Activated CD8-positive, alpha-beta memory T cell treated with anti-CD3 and anti-CD28 coated beads, Interleukin-2, amount 50 U/mL, for 48 hours (primary cell): ENCODE results near the gene CERS6.
"Not testable (repeated sequence)": the region's sequence is repeated elsewhere in the genome, so short reads cannot be mapped to it uniquely, and the experiment has no call there.

Experiments used
- DNase-seq: peaks from one replicate; pipeline ENCODE4 v3.0.0-alpha.2; 2020

The CERS6 gene

DNA sequence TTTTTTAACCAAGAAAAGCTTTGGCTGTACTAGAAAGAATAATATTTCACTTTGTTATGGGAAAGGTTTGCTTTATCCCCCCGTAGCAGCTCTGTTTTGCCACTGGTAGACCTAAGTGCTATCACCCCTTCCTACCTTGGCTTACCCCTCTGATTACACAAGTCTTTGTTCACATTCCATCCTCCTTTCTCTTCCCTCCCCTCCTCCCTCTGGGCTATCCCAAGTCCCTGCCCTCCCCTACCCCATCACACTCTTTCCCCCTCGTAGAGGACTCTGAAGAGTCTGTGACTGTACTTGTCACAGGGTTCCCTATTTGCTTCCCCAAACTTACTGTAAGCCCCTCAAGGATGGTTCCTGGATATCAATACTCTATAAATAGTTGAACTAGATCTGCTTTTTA is 193.5 kb downstream of the CERS6 start:
- no peak for DNase-seq

DNA sequence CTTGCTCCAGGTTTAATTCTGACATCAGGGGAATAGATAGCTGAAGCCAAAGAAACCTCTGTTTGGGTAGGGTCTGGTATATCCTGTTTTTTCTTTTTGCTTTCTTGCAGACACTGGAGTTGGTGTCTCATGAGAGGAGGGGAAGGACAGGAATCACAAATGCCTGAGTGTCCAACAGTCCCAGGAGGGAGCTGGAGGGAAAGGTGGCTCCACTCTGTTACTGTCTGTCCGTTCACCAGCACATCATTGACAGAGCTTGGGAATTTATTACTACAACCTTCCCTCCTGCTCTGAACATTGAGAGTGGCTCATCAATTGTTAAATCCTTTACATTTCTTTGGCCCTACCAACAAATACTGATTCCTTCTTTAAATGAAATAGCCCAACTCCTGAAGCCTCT is 194.1 kb downstream of the CERS6 start:
- no peak for DNase-seq

DNA sequence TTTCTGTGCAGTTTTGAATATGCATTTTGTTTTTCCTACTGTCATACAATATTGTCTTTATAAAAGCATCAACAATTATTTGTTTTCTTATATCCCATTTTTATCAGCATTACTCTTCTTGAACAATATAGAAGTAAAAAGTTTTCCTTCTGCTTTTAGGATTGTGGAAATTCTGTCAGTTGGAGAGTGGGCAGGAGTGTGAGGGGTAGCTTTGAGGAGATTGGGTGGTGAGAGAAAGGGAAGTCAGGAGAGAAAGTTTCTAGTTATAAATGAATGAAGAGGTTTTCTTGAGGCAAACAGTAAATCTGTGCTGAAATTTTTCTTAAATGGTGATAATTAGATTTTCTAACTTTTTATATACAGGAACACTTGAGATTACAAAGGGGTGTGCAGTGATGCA is 194.7 kb downstream of the CERS6 start:
- DNase-seq, result no peak

DNA sequence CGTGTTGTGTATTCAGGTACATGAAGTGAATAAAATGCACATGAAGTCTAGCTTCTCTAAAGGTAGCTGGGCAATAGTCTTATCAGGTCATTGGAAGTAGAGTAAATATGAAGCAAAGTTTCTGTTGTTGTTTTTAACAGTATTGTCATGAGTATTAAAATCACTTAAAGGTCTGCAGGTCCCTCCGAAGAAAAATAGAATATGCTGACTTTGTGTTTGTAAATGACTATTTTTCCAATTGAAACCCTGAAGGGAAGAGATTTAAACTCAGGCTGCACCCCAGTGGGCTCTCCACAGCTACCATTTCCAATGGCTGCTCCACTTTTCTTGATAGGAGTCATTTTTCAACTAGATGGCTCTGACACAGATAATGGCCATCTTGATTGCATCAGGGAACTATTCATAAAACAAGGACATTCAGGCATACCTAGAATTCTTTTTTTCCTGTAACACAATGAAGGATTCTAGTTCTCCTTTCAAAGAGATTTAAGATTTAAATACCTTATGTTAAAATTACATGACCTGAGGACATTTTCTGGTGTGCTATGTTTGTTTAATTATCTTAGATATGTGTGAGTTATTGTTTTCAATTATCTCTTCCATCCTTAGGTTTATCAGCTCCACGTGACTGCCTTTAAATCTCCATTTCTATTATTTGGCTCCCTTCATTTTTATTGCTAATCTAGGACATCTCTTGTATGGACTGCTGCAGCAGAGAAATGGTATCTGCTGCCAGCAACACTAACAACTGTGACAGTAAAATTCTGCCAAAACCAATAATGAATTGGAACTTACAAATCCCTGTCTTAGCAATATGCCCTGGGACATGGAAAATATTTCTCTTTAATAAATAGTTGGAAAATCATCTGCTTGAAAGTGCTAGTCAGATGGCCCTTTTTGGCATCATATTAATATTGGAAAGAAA is 197.2 kb downstream of the CERS6 start:
- DNase-seq, result no peak

- DNase-seq, result no peak
These were observed 198.6 kb downstream of the CERS6 start for GRCh38 chr2:168654705-168655104.

DNA sequence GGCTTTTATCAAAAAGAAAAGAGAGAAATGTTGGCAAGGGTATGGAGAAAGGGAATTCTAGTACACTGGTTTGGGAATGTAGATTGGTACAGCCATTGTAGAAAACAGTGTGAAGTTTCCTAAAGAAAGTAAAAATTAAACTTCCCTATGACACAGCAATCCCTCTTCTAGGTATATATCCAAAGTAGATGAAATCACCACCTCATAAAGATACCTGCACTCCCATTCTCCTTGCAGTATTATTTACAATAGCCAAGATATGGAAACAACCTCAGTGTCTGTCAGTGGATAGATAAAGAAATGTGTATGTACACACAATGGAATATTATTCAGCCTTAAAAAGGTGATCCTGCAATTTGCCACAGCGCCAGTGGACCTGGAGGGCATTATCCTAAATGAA is 199.1 kb downstream of the CERS6 start:
- DNase-seq, result no peak

DNA sequence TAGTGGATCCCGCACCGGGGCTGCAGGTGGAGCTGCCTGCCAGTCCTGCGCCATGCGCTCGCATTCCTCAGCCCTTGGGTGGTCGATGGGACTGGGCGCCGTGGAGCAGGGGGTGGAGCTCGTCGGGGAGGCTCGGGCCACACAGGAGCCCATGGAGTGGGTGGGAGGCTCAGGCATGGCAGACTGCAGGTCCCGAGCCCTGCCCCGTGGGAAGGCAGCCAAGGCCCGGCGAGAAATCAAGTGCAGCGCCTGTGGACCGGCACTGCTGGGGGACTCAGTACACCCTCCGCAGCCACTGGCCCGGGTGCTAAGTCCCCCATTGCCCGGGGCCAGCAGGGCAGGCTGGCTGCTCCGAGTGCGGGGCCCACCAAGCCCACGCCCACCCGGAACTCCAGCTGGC is 201.3 kb downstream of the CERS6 start:
- DNase-seq, result not testable (repeated sequence)

DNA sequence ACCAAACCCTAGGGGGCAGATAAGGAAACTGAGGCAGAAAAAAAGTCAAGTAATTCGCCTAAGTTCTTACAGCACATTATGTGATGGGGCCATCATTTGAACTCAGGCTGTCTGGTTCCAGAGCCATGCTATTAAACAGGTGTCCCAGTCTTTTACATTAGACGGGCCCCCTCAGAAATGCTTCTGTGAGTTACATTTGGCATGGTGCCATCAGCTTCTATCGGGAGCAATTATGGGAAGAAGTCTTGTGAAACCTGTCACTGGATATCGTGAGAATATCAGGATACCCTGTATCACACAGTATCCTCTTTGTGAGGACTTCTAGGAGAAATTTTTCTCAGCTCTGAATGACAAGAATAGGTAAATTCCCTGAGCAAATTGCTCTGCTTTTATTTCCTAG is 202.6 kb downstream of the CERS6 start:
- DNase-seq, result no peak

GRCh38 chr2:168660870-168661862 is 205.1 kb downstream of the CERS6 start:
- DNase-seq, result no peak

- DNase-seq, result no peak
These were observed 205.8 kb downstream of the CERS6 start for GRCh38 chr2:168661863-168662256.

GRCh38 chr2:168662651-168663208 is 206.7 kb downstream of the CERS6 start:
- DNase-seq, result no peak

DNA sequence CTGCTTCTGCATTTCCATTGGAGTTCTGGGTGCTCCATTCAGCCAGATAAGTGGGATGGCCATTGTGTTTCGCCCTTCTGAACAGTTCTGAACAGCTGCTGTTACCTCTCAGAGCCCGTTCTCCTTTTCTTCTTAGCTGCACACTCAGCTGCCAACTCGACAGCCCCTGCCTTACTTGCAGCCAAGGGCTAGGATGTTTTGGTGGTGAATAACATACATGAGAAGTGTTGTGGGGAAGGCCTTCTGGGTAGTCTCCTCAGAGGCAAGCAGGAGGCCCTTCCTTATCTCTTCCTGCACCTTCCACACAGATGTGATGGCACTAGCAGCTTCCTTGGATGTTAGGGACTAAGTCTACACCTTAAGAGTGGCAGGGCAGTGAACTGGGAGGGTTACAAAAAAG is 207.9 kb downstream of the CERS6 start:
- no peak for DNase-seq

DNA sequence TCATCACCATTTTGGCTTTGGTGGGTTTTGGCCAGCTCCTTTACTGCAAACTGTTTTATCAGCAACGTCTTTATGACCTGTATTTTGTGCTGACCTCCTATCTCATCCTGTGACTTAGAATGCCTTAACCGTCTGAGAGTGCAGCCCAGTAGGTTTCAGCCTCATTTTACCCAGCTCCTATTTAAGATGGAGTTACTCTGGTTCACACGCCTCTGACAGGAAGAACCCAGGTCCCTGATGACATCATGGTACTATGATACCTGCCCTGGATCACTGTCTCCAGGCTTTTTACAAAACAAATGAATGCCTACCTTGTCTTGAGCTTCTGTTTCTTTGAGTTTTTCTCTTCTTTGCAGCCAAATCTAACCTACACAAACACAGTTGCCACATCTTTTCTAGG is 208.6 kb downstream of the CERS6 start:
- not testable (repeated sequence) for DNase-seq

DNA sequence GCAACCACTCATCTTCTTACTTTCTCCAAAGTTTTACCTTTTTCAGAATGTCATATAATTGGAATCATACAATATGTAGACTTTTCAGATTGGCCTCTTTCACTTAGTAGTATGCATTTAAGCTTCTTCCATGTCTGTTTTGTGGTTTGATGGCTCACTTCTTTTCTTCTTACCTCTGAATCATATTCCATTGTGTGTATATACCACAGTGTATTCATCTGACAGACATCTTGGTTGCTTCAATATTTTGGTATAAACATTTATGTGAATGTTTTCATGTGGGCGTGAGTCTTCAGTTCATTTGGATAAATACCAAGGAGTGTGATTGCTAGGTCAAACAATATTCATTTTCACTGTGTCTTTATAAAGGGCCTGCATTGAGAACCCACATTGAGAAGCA is 210.3 kb downstream of the CERS6 start:
- no peak for DNase-seq

DNA sequence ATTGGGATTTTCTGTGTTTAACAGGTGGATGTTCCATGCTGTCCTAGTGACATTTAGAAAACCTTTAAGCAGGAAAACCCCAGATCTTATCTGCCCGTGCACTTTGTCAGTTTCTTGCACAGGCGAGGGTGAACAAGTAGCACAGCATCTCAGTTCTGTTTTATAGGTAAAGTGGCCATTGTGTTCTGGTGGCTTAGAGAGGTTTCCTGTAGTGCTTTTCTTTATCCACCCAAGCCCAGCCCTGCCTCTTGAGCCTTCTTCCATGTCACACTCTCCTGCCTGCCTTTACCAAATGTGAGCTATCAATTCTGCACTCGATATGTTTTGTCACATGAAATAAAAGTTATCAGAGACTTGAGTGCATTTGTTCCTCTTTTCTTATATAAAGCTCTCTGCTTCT is 211.1 kb downstream of the CERS6 start:
- no peak for DNase-seq

GRCh38 chr2:168669151-168669550 is 213.1 kb downstream of the CERS6 start:
- DNase-seq, result no peak

DNA sequence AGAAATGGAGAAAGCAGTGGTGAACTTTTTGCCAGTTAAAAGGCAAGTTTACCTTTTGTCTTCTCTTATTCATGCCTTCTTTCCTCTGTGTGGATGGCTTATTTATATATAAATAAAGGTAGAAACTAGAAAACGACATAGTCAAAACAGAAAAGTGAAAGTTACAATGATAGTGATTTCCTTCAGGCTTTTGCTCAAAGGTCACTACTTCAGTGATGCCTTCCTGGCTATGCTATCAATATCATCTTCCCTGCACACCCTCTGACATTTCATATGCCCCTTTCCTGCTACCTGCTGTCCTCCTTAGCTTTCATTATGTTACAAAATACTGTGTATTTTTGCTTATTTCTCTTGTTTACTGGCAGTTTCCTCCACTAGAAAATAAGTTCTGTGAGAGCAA is 214.4 kb downstream of the CERS6 start:
- no peak for DNase-seq

DNA sequence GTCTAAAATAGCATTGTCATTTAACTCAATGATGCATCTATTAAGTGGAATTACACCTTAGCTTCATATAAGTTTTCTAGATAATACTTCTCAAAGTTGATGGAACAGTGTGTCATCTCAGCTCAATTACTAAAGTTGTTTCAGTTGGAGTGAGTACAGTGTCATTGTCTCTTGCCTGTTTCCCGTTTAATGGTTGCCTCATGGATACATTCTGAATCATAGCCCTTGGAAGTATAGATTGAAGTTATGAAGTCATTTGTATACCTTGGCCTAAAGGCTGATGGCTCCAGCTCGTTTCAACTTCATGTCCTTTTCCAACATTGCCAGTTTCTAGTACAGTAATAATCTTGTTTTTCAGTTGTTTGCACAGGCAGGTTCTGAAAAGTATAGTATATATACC is 215.9 kb downstream of the CERS6 start:
- DNase-seq, result no peak

DNA sequence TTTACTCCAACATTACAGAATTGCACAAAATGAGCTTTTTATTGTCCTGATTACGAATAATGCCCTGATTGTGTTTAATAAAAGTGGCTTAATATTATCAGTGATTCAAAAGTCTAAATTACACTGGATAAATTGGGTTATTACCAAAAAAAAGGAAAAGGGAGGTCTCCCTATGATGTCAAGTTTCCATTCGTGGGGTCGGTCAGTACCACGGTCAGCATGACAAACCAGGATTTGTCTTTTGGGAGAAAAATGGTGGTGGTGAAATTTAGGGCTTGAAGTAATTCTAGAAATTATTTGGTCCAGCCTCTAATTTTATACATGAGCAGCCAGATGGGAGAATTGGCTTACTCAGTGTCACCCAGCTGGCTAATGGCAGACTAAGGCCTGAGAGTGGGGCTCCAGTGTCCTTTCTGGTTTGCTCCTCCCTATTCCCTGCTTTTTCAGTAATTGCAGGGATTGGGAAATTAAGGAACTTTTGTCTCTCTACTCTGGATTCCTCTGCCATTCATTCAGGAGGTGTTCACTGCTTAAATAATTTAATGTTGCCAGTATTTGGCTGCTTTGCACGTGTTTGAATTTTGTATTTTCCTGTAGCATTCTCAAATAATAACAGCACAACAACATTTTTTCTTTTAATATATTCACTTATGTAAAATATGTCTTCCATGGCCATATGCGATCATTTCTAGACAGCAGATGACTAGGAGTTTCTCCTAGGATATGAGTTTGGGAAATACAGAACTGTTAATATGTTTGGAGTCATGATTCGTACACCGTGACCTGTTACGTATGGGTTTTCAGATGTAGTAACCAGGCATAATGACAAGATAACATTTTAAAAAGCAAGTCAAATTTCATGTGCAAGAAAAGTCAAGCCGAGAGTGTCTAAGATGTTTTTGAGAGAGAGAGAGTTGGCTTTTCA is 217.5 kb downstream of the CERS6 start:
- no peak for DNase-seq

GRCh38 chr2:168678153-168678853 is 222.2 kb downstream of the CERS6 start:
- DNase-seq, result no peak

- DNase-seq, result no peak
These were observed 223.0 kb downstream of the CERS6 start for GRCh38 chr2:168679081-168679480.
